ENCODE measurements around the gene NAGPA.

- TF ChIP-seq POLR2A (IDR thresholded peaks at IDR 0.05) (no peak), CTCF (IDR thresholded peaks at IDR 0.05 in 4 of 5, conservative IDR thresholded peaks at IDR 0.05 in 1 of 5) (no peak)
These were observed 977 bp downstream of the NAGPA start for GRCh38 chr16:5032748-5033167.

Measured in gastrocnemius medialis (tissue), 4 donors.